GM21717 (cell line): ENCODE measurements around the gene DSG1.
"Not testable (repeated sequence)": the region's sequence is repeated elsewhere in the genome, so short reads cannot be mapped to it uniquely, and the experiment has no call there.

Experiments used
- ATAC-seq: cut with Tn5 transposase; IDR thresholded peaks from one replicate; pipeline ENCODE4 v1.9.1; 2021; ENCODE audit warnings: mild to moderate bottlenecking, moderate library complexity; ENCODE audit not compliant: unreplicated experiment

Gene DSG1

GRCh38 chr18:31317860-31318259 lies at the start of gene DSG1:
DSG1 (plus strand) TSS chr18:31318160; CDS start chr18:31318301, 141 bp downstream.
- no peak for ATAC-seq

GRCh38 chr18:31268985-31269406 lies 49.0 kb upstream of the DSG1 start:
- peak; percentile 53 for ATAC-seq

- peak; percentile 37 for ATAC-seq
These were observed 48.4 kb upstream of the DSG1 start for GRCh38 chr18:31269566-31269965.

GRCh38 chr18:31270578-31270977 lies 47.4 kb upstream of the DSG1 start:
- no peak for ATAC-seq

GRCh38 chr18:31273812-31274527 lies 44.0 kb upstream of the DSG1 start:
- ATAC-seq = no peak

- no peak for ATAC-seq
These were observed 43.0 kb upstream of the DSG1 start for GRCh38 chr18:31274931-31275330.

GRCh38 chr18:31275722-31276463 lies 42.1 kb upstream of the DSG1 start:
- ATAC-seq = no peak

GRCh38 chr18:31278609-31279071 lies 39.3 kb upstream of the DSG1 start:
- no peak for ATAC-seq

- no peak for ATAC-seq
These were observed 37.5 kb upstream of the DSG1 start for GRCh38 chr18:31280502-31280901.

GRCh38 chr18:31281437-31281836 lies 36.5 kb upstream of the DSG1 start:
- ATAC-seq = no peak

GRCh38 chr18:31289446-31289845 lies 28.5 kb upstream of the DSG1 start:
- not testable (repeated sequence) for ATAC-seq

- ATAC-seq = no peak
These were observed 26.3 kb upstream of the DSG1 start for GRCh38 chr18:31291688-31292087.

GRCh38 chr18:31294199-31294747 lies 23.7 kb upstream of the DSG1 start:
- no peak for ATAC-seq

- no peak for ATAC-seq
These were observed 20.7 kb upstream of the DSG1 start for GRCh38 chr18:31297248-31297647.

GRCh38 chr18:31301201-31301655 lies 16.7 kb upstream of the DSG1 start:
- ATAC-seq = no peak

GRCh38 chr18:31302991-31303390 lies 15.0 kb upstream of the DSG1 start:
- no peak for ATAC-seq

- ATAC-seq = no peak
These were observed 14.2 kb upstream of the DSG1 start for GRCh38 chr18:31303771-31304170.

GRCh38 chr18:31309115-31309514 lies 8.8 kb upstream of the DSG1 start:
- no peak for ATAC-seq

GRCh38 chr18:31316974-31317373 lies 986 bp upstream of the DSG1 start:
- ATAC-seq = no peak

- ATAC-seq = no peak
These were observed 3.8 kb downstream of the DSG1 start for GRCh38 chr18:31321719-31322118.

GRCh38 chr18:31325051-31325450 lies 7.1 kb downstream of the DSG1 start:
- no peak for ATAC-seq
